ENCODE data around the gene USP31. TPM values are rescaled to one million over a fixed set of nuclear protein-coding genes. Genes with fewer than 3 reads are reported as not detected.

Gene USP31
- total and polyA plus RNA-seq, 10 donors = 0.52 to 9.0 (median 5.5) TPM

DNA sequence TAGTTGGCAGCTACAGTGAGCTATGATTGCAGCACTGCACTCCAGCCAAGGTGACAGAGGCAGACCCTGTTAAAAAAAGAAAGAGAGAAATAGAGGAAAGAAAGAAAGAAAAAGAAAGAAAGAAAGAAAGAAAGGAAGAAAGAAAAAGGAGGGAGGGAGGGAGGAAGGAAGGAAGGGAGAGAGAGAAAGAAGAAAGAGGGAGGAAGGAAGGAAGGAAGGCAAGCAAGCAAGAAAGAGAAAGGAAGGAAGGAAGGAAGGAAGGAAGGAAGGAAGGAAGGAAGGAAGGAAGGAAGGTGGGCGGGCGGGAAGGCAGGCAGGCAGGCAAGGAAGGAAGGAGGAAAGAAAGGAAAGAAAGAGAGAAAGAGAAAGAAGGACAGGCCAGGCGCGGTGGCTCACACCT is 32.3 kb upstream of the USP31 start:
- H3K27me3 ChIP-seq (replicated peaks in 1 of 7) = peaks cover 0 to 98% (median 45%) of the 10 kb centered on the region in 7 donors
- TF ChIP-seq POLR2AphosphoS5 (IDR thresholded peaks at IDR 0.05) = no peak
- TF ChIP-seq POLR2A (IDR thresholded peaks at IDR 0.05) = no peak
- TF ChIP-seq, protein P1, sequence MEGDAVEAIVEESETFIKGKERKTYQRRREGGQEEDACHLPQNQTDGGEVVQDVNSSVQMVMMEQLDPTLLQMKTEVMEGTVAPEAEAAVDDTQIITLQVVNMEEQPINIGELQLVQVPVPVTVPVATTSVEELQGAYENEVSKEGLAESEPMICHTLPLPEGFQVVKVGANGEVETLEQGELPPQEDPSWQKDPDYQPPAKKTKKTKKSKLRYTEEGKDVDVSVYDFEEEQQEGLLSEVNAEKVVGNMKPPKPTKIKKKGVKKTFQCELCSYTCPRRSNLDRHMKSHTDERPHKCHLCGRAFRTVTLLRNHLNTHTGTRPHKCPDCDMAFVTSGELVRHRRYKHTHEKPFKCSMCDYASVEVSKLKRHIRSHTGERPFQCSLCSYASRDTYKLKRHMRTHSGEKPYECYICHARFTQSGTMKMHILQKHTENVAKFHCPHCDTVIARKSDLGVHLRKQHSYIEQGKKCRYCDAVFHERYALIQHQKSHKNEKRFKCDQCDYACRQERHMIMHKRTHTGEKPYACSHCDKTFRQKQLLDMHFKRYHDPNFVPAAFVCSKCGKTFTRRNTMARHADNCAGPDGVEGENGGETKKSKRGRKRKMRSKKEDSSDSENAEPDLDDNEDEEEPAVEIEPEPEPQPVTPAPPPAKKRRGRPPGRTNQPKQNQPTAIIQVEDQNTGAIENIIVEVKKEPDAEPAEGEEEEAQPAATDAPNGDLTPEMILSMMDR (IDR thresholded peaks at IDR 0.05 in 8 of 11, conservative IDR thresholded peaks at IDR 0.05 in 3 of 11) = no peak
- no peaks in the 10 kb centered on the region for H3K9me3 ChIP-seq
- DNase-seq = no peak
- no peak overlapping the region for H3K27ac ChIP-seq
- 77 to 82% (median 79%) methylated on average over 4 of the region's 4 CpGs for WGBS, 5 donors
- no peaks in the 10 kb centered on the region for H3K36me3 ChIP-seq
- intact Hi-C loops (cut with DNase I; ENCODE audit: low total_unique reads) = loop anchor here (5.0 kb wide), 1 partner anchor 251 kb away; no protein-coding TSS in a partner anchor
- H3K4me1 ChIP-seq = peaks cover 12 to 20% (median 14%) of the 10 kb centered on the region in 6 donors
- H3K4me3 ChIP-seq = no peak overlapping the region

DNA sequence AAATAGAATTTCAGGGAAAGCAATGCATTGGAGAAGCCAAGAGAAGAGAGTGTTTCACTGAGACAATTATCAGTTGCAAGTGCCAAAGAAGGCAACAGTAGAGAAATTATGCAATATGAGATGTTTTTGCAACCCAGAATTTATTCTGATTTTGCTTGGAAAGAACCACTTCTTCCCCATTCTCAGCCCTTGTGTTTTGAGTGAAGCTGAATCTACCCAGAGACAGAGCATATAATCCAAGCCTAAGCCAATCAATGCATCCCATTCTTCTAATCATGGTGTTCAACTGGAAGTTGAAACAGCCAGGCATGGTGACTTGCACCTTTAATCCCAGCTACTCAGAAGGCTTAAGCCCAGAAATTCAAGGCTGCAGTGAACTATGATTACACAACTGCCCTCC is 26.4 kb upstream of the USP31 start:
- Histone ChIP-seq H3K4me3 (no peak overlapping the region), H3K36me3 (no peaks in the 10 kb centered on the region), H3K4me1 (no peaks in the 10 kb centered on the region), H3K27ac (no peak overlapping the region), H3K9me3 (no peaks in the 10 kb centered on the region), H3K27me3 (replicated peaks in 1 of 7) (peaks cover 0 to 92% (median 16%) of the 10 kb centered on the region in 7 donors)
- intact Hi-C loops (cut with DNase I; ENCODE audit: low total_unique reads) = no loop called here
- DNase-seq = no peak
- no peak for TF ChIP-seq POLR2A (IDR thresholded peaks at IDR 0.05)
- no peak for TF ChIP-seq POLR2AphosphoS5 (IDR thresholded peaks at IDR 0.05)
- TF ChIP-seq, protein P1 (IDR thresholded peaks at IDR 0.05 in 8 of 11, conservative IDR thresholded peaks at IDR 0.05 in 3 of 11) = no peak

DNA sequence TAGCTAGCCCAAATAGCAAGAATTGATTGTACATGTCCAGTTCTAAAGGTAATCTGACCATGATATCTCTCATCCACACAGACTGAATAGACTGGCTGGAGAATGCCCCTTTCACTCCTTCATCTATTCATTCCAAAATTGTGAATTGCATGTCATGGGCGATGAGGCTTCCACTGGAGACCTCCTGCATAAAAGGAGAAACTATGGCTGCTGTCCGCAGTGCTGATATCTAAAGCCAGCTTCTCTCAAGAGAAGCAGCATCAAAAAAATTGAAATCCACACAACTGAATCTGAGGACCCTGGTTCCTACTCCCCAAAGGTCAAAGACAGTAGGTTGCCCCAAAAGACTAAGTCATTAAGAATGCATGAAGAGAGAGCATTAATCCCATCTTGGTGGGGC is 25.4 kb upstream of the USP31 start:
- DNase-seq = no peak
- intact Hi-C loops (cut with DNase I; ENCODE audit: low total_unique reads) = no loop called here
- Histone ChIP-seq H3K9me3 (no peaks in the 10 kb centered on the region), H3K27me3 (replicated peaks in 1 of 7) (peaks cover 0 to 92% (median 12%) of the 10 kb centered on the region in 7 donors), H3K27ac (no peak overlapping the region), H3K4me1 (no peaks in the 10 kb centered on the region), H3K36me3 (no peaks in the 10 kb centered on the region), H3K4me3 (no peak overlapping the region)
- TF ChIP-seq, protein P1 (IDR thresholded peaks at IDR 0.05 in 8 of 11, conservative IDR thresholded peaks at IDR 0.05 in 3 of 11) = no peak
- TF ChIP-seq POLR2AphosphoS5 (IDR thresholded peaks at IDR 0.05) = no peak
- 37 to 45% (median 40%) methylated on average over 2 of the region's 2 CpGs for WGBS, 5 donors

DNA sequence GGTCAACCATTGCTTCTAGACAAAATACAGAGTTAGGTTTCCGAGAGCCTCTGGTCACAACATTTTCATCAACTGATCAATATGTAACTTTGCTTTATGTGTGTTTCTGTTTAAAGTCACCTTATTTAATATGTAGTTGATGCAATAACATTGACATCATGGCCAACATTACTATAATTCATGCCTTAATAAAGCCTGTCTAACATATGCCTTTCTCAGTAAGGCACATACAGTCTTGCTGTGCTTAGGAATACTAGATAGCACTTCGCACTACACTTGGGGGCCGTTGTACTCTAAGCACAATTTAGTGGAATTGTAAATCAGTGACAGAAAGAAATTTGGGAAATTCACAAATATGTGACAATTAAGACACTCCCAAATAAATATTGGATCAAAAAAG is 23.7 kb upstream of the USP31 start:
- WGBS, 5 donors = 78 to 95% (median 89%) methylated on average over 3 of the region's 3 CpGs
- no peak for TF ChIP-seq POLR2A (IDR thresholded peaks at IDR 0.05)
- TF ChIP-seq POLR2AphosphoS5 (IDR thresholded peaks at IDR 0.05) = no peak
- TF ChIP-seq, protein P1 (IDR thresholded peaks at IDR 0.05 in 8 of 11, conservative IDR thresholded peaks at IDR 0.05 in 3 of 11) = no peak
- DNase-seq = no peak
- Histone ChIP-seq H3K9me3 (no peaks in the 10 kb centered on the region), H3K36me3 (no peaks in the 10 kb centered on the region), H3K27ac (no peak overlapping the region), H3K4me3 (no peak overlapping the region), H3K4me1 (no peaks in the 10 kb centered on the region), H3K27me3 (replicated peaks in 1 of 7) (peaks cover 0 to 86% (median under 1%) of the 10 kb centered on the region in 7 donors)
- intact Hi-C loops (cut with DNase I; ENCODE audit: low total_unique reads) = no loop called here
